ENCODE results near the gene PHLDA3.

The PHLDA3 gene

DNA sequence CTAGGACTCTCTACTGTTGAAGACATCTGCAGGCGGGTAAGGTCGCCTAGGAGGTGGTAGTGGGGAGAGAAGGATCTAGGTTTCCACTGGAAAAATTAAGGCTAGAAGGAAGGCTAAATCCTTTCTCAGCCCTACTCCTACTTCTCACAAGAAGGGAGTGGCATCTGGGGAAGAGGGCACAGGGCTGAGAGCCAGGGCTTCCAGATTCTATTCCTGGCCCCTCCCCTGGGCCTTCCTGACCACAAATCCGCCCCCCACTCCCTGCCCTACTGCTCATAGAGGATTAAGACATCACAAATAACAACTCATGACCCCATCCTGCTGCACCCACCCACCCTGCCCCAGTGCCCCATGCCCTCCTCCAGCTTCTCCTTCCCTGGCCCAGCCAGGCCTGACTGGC is 2.5 kb downstream of the PHLDA3 start:
- DNase-seq (ENCODE audit: extremely low read depth, low read depth): no peak
- TF ChIP-seq, protein P1, sequence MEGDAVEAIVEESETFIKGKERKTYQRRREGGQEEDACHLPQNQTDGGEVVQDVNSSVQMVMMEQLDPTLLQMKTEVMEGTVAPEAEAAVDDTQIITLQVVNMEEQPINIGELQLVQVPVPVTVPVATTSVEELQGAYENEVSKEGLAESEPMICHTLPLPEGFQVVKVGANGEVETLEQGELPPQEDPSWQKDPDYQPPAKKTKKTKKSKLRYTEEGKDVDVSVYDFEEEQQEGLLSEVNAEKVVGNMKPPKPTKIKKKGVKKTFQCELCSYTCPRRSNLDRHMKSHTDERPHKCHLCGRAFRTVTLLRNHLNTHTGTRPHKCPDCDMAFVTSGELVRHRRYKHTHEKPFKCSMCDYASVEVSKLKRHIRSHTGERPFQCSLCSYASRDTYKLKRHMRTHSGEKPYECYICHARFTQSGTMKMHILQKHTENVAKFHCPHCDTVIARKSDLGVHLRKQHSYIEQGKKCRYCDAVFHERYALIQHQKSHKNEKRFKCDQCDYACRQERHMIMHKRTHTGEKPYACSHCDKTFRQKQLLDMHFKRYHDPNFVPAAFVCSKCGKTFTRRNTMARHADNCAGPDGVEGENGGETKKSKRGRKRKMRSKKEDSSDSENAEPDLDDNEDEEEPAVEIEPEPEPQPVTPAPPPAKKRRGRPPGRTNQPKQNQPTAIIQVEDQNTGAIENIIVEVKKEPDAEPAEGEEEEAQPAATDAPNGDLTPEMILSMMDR (IDR thresholded peaks at IDR 0.05; ENCODE audit: low read depth, low read length): no peak

DNA sequence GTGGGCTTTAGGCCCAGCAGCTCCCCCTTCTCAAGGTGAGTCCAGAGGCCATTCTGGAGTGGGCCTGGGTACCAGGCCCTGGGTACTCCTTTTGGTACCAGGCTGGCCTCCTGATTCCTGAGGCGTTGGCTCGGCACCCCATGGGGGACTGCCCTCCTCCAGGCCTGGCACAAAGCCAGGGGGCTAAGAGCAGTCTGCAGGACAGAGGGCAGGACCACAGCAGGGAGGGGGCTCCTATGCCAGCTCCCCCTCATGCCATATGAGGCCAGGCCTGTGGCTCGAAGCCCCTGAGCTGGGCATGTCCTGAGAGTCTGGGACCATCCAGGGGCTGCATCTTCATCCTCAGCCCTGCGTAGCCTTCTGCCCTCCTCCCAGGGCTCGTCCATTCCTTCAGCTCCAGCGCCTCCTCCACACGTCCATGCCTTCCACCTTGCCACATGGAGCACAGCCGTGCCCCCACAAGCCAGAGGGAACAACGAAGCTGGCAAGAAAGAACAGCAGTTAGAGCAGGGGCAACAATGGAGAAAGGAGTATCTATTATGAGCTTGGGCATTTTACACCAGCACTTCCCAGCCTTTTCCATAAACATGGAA is 3.2 kb downstream of the PHLDA3 start:
- TF ChIP-seq, protein P1 (IDR thresholded peaks at IDR 0.05; ENCODE audit: low read depth, low read length): no peak
- DNase-seq (ENCODE audit: extremely low read depth, low read depth): no peak

DNA sequence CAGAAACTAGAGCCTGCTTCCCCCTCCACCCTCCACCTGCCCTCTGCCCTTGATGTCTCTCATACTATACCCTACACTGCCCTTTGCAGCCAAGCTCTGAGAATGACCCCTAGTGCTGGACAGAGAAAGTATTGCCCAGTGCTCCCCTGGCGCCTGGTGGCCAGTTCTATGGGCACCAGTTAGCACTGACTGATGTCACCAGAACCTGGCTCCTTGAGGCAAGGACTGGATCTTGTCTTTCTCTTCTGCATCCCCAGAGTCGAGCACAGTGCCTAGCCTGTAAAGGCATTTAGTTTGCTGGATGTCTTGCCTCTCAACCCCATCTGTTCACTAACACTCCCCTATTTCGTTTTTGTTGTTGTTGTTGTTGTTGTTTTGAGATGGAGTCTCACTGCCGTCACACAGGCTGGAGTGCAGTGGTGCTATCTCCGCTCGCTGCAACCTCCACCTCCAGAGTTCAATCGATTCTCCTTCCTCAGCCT is 5.9 kb downstream of the PHLDA3 start:
- TF ChIP-seq, protein P1 (IDR thresholded peaks at IDR 0.05; ENCODE audit: low read depth, low read length): peak; percentile 24
- no peak for DNase-seq (ENCODE audit: extremely low read depth, low read depth)

DNA sequence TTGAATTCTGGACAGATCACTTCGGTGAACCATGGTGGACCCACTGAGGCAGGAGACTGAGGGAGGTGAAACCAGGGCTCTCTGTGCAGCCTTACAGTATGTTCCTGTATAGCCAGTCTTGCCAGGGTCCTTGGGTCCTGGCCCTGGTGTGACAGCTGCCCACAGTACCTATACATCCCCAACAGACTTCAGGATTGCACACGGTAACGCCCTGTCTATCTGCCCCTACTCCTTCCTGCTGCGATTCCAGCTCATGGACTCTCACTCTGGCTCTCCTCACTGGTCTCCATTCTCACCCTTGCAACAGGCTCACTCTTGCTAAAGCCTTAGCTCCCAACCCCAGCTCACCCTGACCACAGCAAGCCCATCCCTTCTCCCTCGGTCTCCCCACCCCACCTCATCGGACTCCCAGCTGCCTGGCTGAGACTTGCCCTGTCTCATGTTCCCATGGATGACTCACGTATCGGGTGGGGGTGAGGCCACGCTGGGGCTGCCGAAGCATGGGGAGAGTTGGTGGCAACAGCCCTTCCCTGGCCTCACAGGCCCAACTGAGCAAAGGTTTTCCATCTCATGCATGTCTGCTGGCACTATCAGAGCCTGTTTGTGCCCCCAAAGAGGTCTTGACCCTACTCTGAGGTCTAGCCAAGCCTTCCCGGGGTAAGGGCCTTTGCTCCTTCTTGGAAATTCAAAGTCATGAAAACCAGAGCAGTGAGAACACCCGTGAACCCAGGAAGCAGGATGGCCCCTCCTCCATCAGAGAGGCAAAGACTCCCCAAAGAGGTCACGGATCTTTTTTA is 7.1 kb downstream of the PHLDA3 start:
- peak; percentile 93 for DNase-seq (ENCODE audit: extremely low read depth, low read depth)
- TF ChIP-seq, protein P1 (IDR thresholded peaks at IDR 0.05; ENCODE audit: low read depth, low read length): no peak

DNA sequence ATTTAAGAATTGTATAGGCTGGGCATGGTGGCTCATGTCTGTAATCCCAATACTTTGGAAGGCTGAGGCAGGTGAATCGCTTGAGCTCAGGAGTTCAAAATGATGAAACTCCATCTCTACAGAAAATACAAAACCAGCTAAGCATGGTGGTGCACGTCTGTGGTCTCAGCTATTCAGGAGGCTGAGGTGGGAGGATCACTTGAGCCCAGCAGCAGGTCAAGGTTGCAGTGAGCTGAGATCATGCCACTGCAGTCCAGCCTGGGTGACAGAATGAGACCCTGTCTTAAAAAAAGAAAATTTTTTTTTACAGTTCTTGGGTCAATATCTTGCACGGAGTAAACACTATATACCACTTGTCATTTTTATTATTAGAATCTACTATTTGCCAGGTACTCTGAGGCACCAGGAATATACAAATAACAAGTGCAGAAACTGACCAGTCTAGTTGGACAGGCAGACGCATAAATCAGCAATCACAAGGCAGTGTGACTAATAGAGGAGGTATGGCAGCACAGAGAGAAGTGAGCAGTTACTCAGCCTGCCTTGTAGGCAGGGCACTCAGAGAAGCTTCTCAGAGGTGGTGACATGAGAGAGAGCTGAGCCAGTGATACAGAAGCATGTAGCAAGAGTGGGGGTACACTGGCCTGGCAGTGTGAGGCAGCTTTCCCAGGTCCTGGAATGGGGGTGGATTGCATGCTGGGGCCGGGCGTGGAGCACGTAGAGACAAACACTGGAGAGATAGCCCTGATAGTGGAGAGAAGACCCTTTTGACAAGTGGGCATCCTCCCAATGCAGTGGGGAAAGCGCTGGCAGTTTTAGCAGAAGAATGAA is 8.0 kb downstream of the PHLDA3 start:
- DNase-seq (ENCODE audit: extremely low read depth, low read depth): peak; percentile 82
- TF ChIP-seq, protein P1 (IDR thresholded peaks at IDR 0.05; ENCODE audit: low read depth, low read length): no peak

DNA sequence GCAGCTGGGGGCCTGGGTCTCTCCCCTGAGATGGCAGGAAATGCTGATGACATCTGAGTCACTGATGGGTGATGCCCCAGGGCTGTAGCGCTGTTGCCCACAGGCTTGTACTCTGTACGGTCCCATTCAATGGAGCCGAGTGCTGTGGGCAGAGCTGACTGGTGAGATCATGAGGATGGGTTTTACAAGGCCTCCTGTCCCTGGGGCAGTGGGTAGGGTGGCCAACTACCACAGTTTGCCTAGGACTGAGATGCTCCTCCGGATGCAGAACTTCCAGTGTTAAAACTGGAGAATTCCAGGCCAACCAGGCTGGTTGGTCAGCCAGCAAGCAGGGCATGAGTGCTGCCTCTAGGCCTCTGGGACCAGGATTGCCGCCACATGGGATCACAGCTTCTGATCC is 9.2 kb downstream of the PHLDA3 start:
- TF ChIP-seq, protein P1 (IDR thresholded peaks at IDR 0.05; ENCODE audit: low read depth, low read length): no peak
- DNase-seq (ENCODE audit: extremely low read depth, low read depth): no peak

All from AG09319 (cell line).